ENCODE data around the gene PHB1.

Gene PHB1

DNA sequence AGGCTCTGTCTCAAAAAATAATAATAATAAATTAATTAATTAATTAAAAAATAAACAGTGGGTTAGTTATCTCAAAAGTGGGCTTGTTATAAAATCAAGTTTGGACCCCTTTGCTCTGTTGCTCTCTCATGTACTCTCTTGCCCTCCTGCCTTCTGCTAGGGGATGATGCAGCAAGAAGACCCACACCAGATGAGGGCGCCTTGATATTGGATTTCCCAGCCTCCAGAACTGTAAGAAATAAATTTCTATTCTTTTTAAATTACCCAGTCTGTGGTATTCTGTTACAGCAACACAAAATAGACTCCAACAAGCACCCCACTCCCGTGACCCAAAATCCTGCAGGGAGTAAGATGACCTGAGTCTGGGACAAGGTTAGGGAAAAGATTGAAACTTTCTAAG, 50.6 kb downstream of the PHB1 start:
- H3K27me3 ChIP-seq (ENCODE audit: control insufficient read depth, insufficient read depth, low read length, poor library complexity, severe bottlenecking) = no peaks in the 10 kb centered on the region
- no peak overlapping the region for H3K4me3 ChIP-seq (ENCODE audit: insufficient read depth, low read depth, low read length)
- H3K36me3 ChIP-seq (ENCODE audit: control insufficient read depth, insufficient read depth, low read length) = no peaks in the 10 kb centered on the region
- WGBS, 2 experiments = 78 to 95% methylated on average over 2 of the region's 2 CpGs
- H3K27ac ChIP-seq (ENCODE audit: insufficient read depth, low read depth, low read length, poor library complexity, severe bottlenecking) = no peak overlapping the region
- H3K9me3 ChIP-seq (ENCODE audit: control insufficient read depth, low read length) = no peaks in the 10 kb centered on the region
- peaks cover 13% of the 10 kb centered on the region for H3K4me1 ChIP-seq (ENCODE audit: control insufficient read depth, insufficient read depth, low read length)

DNA sequence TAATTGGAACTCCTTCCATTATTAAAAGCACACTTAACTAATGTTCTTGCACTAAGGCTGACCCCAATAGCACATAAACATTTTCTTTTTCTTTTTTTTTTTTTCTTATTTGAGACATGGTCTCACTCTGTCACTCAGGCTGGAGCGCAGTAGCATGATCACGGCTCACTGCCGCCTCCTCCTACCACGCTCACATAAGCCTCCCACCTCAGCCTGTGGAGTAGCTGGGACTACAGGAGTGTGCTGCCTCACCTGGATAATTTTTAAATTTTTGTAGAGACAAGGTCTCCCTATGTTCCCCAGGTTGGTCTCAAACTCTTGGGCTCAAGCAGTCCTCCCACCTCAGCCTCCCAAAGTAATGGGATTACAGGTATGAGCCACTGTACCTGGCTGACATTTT, 51.4 kb downstream of the PHB1 start:
- H3K9me3 ChIP-seq (ENCODE audit: control insufficient read depth, low read length) = no peaks in the 10 kb centered on the region
- no peak overlapping the region for H3K4me3 ChIP-seq (ENCODE audit: insufficient read depth, low read depth, low read length)
- H3K27me3 ChIP-seq (ENCODE audit: control insufficient read depth, insufficient read depth, low read length, poor library complexity, severe bottlenecking) = no peaks in the 10 kb centered on the region
- WGBS, 2 experiments = 89 to 95% methylated on average over 4 of the region's 4 CpGs
- H3K36me3 ChIP-seq (ENCODE audit: control insufficient read depth, insufficient read depth, low read length) = no peaks in the 10 kb centered on the region
- no peak overlapping the region for H3K27ac ChIP-seq (ENCODE audit: insufficient read depth, low read depth, low read length, poor library complexity, severe bottlenecking)
- peaks cover 13% of the 10 kb centered on the region for H3K4me1 ChIP-seq (ENCODE audit: control insufficient read depth, insufficient read depth, low read length)

DNA sequence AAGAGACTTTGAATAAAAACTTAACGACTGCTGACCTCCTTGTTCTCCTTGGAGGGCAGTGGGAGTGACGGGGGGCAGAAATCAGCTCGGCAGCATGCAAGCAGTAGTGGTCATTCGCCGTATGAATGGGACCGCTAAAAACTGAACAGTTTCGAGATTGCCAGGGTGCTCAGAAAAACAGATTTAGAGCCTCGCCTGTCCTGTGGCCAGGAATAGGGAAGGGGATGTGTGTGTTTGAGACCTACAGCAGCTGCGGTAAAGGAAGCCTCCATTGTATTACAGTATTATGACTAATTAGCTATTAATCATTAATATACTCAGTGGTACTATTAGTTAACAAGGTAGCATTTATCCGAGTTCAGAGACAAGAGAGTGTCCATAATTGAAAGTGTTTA, 52.0 kb downstream of the PHB1 start:
- Histone ChIP-seq H3K36me3 (ENCODE audit: control insufficient read depth, insufficient read depth, low read length) (no peaks in the 10 kb centered on the region), H3K9me3 (ENCODE audit: control insufficient read depth, low read length) (no peaks in the 10 kb centered on the region), H3K4me3 (ENCODE audit: insufficient read depth, low read depth, low read length) (peak overlapping the region; percentile 97), H3K27ac (ENCODE audit: insufficient read depth, low read depth, low read length, poor library complexity, severe bottlenecking) (no peak overlapping the region), H3K27me3 (ENCODE audit: control insufficient read depth, insufficient read depth, low read length, poor library complexity, severe bottlenecking) (no peaks in the 10 kb centered on the region), H3K4me1 (ENCODE audit: control insufficient read depth, insufficient read depth, low read length) (peaks cover 13% of the 10 kb centered on the region)
- WGBS, 2 experiments = 26 to 29% methylated on average over 9 to 10 of the region's 10 CpGs

- peak within 1 kb of the TSS; percentile 97 for H3K4me3 ChIP-seq (ENCODE audit: insufficient read depth, low read depth, low read length)
- H3K36me3 ChIP-seq (ENCODE audit: control insufficient read depth, insufficient read depth, low read length) = no peaks in the 10 kb centered on the region
- no peaks in the 10 kb centered on the region for H3K9me3 ChIP-seq (ENCODE audit: control insufficient read depth, low read length)
- WGBS, 2 experiments = 0 to 1% methylated on average over 106 of the region's 106 CpGs
- H3K27me3 ChIP-seq (ENCODE audit: control insufficient read depth, insufficient read depth, low read length, poor library complexity, severe bottlenecking) = no peaks in the 10 kb centered on the region
- H3K27ac ChIP-seq (ENCODE audit: insufficient read depth, low read depth, low read length, poor library complexity, severe bottlenecking) = peak within 1 kb of the TSS; percentile 78
- peaks cover 13% of the 10 kb centered on the region for H3K4me1 ChIP-seq (ENCODE audit: control insufficient read depth, insufficient read depth, low read length)
Observed at GRCh38 chr17:49361902-49362722, 52.6 kb downstream of the PHB1 start, which contains the start of gene ZNF652. ZNF652 (minus strand) TSS chr17:49362250; CDS start chr17:49317725, 44,525 bp downstream.

GRCh38 chr17:49361129-49361901, 53.4 kb downstream of the PHB1 start:
- no peaks in the 10 kb centered on the region for H3K9me3 ChIP-seq (ENCODE audit: control insufficient read depth, low read length)
- peak overlapping the region; percentile 97 for H3K4me3 ChIP-seq (ENCODE audit: insufficient read depth, low read depth, low read length)
- H3K27ac ChIP-seq (ENCODE audit: insufficient read depth, low read depth, low read length, poor library complexity, severe bottlenecking) = peak overlapping the region; percentile 78
- WGBS, 2 experiments = 1% methylated on average over 52 of the region's 52 CpGs
- peaks cover 13% of the 10 kb centered on the region for H3K4me1 ChIP-seq (ENCODE audit: control insufficient read depth, insufficient read depth, low read length)
- H3K36me3 ChIP-seq (ENCODE audit: control insufficient read depth, insufficient read depth, low read length) = no peaks in the 10 kb centered on the region
- no peaks in the 10 kb centered on the region for H3K27me3 ChIP-seq (ENCODE audit: control insufficient read depth, insufficient read depth, low read length, poor library complexity, severe bottlenecking)

DNA sequence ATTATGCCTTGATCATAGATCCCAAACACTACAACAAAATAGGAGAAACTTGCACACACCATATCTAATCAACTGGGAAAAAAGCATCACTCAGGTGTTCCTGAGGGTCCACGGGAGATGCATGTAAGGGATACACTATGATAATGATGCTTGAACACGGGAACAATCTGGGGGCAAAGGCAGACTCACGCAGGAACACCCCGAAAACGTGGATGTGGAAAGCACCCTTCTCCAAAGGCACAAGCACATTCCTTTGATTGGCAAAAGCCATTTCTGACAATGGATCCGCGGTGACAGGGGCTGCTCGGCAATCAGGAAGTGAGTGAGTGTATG, 53.9 kb downstream of the PHB1 start:
- H3K27ac ChIP-seq (ENCODE audit: insufficient read depth, low read depth, low read length, poor library complexity, severe bottlenecking) = no peak overlapping the region
- no peaks in the 10 kb centered on the region for H3K27me3 ChIP-seq (ENCODE audit: control insufficient read depth, insufficient read depth, low read length, poor library complexity, severe bottlenecking)
- no peaks in the 10 kb centered on the region for H3K36me3 ChIP-seq (ENCODE audit: control insufficient read depth, insufficient read depth, low read length)
- peaks cover 13% of the 10 kb centered on the region for H3K4me1 ChIP-seq (ENCODE audit: control insufficient read depth, insufficient read depth, low read length)
- peak overlapping the region; percentile 97 for H3K4me3 ChIP-seq (ENCODE audit: insufficient read depth, low read depth, low read length)
- WGBS, 2 experiments = 8 to 9% methylated on average over 8 of the region's 8 CpGs
- H3K9me3 ChIP-seq (ENCODE audit: control insufficient read depth, low read length) = no peaks in the 10 kb centered on the region

DNA sequence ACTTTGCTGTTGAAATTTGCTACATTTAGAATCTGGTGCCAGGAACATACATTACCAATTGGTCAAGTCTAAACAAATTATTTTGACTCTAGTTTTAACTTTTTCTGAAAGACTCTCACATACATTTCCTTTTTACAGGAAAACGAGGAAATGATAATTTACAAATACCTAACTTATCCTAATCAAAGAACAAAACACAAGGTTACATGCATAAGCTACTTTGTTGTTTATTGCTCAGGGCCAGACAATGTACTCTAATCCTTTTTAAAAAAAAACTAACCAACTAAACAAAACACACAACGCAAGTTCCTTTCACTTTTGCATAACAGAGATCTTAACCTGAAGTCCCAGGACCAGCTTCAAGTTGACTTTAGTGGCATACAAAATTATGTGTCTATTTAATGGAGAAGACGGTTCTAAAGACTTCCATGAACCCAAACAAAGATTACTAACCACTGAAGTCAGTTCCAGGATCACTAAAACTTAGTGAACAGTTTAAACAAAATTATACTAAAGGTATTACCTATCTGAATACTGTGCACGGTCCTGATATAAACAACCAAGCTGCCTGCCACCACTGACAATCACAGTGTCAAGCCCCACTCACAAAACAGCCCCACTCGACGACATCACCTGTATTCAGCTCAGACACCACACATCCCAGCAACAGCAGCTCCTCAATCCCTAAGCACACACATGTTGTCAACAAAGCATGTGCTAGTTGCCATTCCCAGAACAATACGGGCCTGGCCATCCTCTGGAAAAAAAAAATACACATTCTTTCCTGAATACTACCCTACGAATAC, 54.5 kb downstream of the PHB1 start:
- 44 to 49% methylated on average over 8 of the region's 8 CpGs for WGBS, 2 experiments

GRCh38 chr17:49358641-49359247, 55.9 kb downstream of the PHB1 start:
- no peaks in the 10 kb centered on the region for H3K27me3 ChIP-seq (ENCODE audit: control insufficient read depth, insufficient read depth, low read length, poor library complexity, severe bottlenecking)
- no peak overlapping the region for H3K27ac ChIP-seq (ENCODE audit: insufficient read depth, low read depth, low read length, poor library complexity, severe bottlenecking)
- no peaks in the 10 kb centered on the region for H3K9me3 ChIP-seq (ENCODE audit: control insufficient read depth, low read length)
- no peak overlapping the region for H3K4me3 ChIP-seq (ENCODE audit: insufficient read depth, low read depth, low read length)
- peaks cover 13% of the 10 kb centered on the region for H3K4me1 ChIP-seq (ENCODE audit: control insufficient read depth, insufficient read depth, low read length)
- H3K36me3 ChIP-seq (ENCODE audit: control insufficient read depth, insufficient read depth, low read length) = no peaks in the 10 kb centered on the region
- 93 to 94% methylated on average over 4 of the region's 4 CpGs for WGBS, 2 experiments

More for the DNA sequence above, 54.5 kb downstream of the PHB1 start:
- Histone ChIP-seq H3K4me3 (ENCODE audit: insufficient read depth, low read depth, low read length) (peak overlapping the region; percentile 97), H3K4me1 (ENCODE audit: control insufficient read depth, insufficient read depth, low read length) (peaks cover 13% of the 10 kb centered on the region), H3K27me3 (ENCODE audit: control insufficient read depth, insufficient read depth, low read length, poor library complexity, severe bottlenecking) (no peaks in the 10 kb centered on the region), H3K27ac (ENCODE audit: insufficient read depth, low read depth, low read length, poor library complexity, severe bottlenecking) (no peak overlapping the region), H3K36me3 (ENCODE audit: control insufficient read depth, insufficient read depth, low read length) (no peaks in the 10 kb centered on the region), H3K9me3 (ENCODE audit: control insufficient read depth, low read length) (no peaks in the 10 kb centered on the region)

DNA sequence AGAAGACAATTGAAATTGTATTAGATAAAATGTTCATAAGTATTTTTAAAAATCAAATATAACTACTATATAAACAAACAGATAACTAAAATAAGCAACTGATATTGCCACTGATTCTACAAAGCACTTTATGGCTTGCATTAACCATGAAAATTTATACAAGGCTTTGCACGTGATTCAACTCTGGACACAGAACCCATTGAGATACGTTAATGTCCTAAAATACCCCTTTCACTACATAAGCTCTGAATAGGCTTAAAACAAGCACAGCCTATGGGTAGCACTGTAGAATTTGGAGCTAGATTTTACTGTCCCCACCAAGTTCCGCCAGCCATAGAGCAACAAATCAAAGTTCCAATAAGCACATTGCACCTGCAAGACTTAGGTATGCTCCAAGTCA, 57.2 kb downstream of the PHB1 start:
- Histone ChIP-seq H3K9me3 (ENCODE audit: control insufficient read depth, low read length) (peaks cover 3% of the 10 kb centered on the region), H3K4me1 (ENCODE audit: control insufficient read depth, insufficient read depth, low read length) (peaks cover 8% of the 10 kb centered on the region), H3K36me3 (ENCODE audit: control insufficient read depth, insufficient read depth, low read length) (no peaks in the 10 kb centered on the region), H3K27me3 (ENCODE audit: control insufficient read depth, insufficient read depth, low read length, poor library complexity, severe bottlenecking) (no peaks in the 10 kb centered on the region), H3K4me3 (ENCODE audit: insufficient read depth, low read depth, low read length) (no peak overlapping the region), H3K27ac (ENCODE audit: insufficient read depth, low read depth, low read length, poor library complexity, severe bottlenecking) (no peak overlapping the region)
- 95% methylated on average over 3 of the region's 3 CpGs for WGBS, 2 experiments

Data from ectodermal cell (in vitro differentiated cells).